Stimulated activated CD4-positive, alpha-beta T cell treated with anti-CD3 and anti-CD28 coated beads, TNF-alpha, amount 100 ng/mL, for 48 hours (primary cell): ENCODE results near the gene SORCS1.

Source experiments
- DNase-seq, 3 donors: peaks; one replicate each; pipeline ENCODE4 v3.0.0-alpha.2; 2020; ENCODE audit warnings: low read depth in 3 of 3

Gene SORCS1

GRCh38 chr10:106898446-106898845 is 266.1 kb downstream of the SORCS1 start:
- DNase-seq, result no peak

GRCh38 chr10:106897719-106898118 is 266.8 kb downstream of the SORCS1 start:
- no peak for DNase-seq

- DNase-seq, result no peak
Measured at GRCh38 chr10:106894692-106895091, 269.8 kb downstream of the SORCS1 start.

GRCh38 chr10:106877574-106877973 is 286.9 kb downstream of the SORCS1 start:
- no peak for DNase-seq

- DNase-seq, result no peak
Measured at GRCh38 chr10:106874604-106874889, 290.0 kb downstream of the SORCS1 start.

GRCh38 chr10:106873770-106874603 is 290.5 kb downstream of the SORCS1 start:
- no peak for DNase-seq

- DNase-seq, result no peak
Measured at GRCh38 chr10:106872176-106872575, 292.3 kb downstream of the SORCS1 start.

GRCh38 chr10:106866244-106866845 is 298.2 kb downstream of the SORCS1 start:
- no peak for DNase-seq

GRCh38 chr10:106864031-106864430 is 300.5 kb downstream of the SORCS1 start:
- DNase-seq, result no peak

- no peak for DNase-seq
Measured at GRCh38 chr10:106863549-106863948, 301.0 kb downstream of the SORCS1 start.

- no peak for DNase-seq
Measured at GRCh38 chr10:106859892-106860652, 304.4 kb downstream of the SORCS1 start.

GRCh38 chr10:106857728-106858127 is 306.8 kb downstream of the SORCS1 start:
- DNase-seq, result no peak

- no peak for DNase-seq
Measured at GRCh38 chr10:106857213-106857612, 307.3 kb downstream of the SORCS1 start.

- DNase-seq, result no peak
Measured at GRCh38 chr10:106836933-106837663, 327.4 kb downstream of the SORCS1 start.

GRCh38 chr10:106832846-106833245 is 331.7 kb downstream of the SORCS1 start:
- DNase-seq, result no peak

GRCh38 chr10:106830471-106830870 is 334.0 kb downstream of the SORCS1 start:
- no peak for DNase-seq

- no peak for DNase-seq
Measured at GRCh38 chr10:106830006-106830405, 334.5 kb downstream of the SORCS1 start.

- DNase-seq, result no peak
Measured at GRCh38 chr10:106826716-106827115, 337.8 kb downstream of the SORCS1 start.

GRCh38 chr10:106825576-106826364 is 338.7 kb downstream of the SORCS1 start:
- DNase-seq, result no peak

- no peak for DNase-seq
Measured at GRCh38 chr10:106820579-106820978, 343.9 kb downstream of the SORCS1 start.

GRCh38 chr10:106819490-106819889 is 345.0 kb downstream of the SORCS1 start:
- DNase-seq, result no peak
